Stimulated activated CD4-positive, alpha-beta T cell treated with anti-CD3 and anti-CD28 coated beads, Interleukin-4, amount 100 ng/mL, for 24 hours (primary cell): ENCODE data around the gene TAF1C.

Source experiments
- DNase-seq: peaks from one replicate; pipeline ENCODE4 v3.0.0-alpha.2; 2020

Gene TAF1C

DNA sequence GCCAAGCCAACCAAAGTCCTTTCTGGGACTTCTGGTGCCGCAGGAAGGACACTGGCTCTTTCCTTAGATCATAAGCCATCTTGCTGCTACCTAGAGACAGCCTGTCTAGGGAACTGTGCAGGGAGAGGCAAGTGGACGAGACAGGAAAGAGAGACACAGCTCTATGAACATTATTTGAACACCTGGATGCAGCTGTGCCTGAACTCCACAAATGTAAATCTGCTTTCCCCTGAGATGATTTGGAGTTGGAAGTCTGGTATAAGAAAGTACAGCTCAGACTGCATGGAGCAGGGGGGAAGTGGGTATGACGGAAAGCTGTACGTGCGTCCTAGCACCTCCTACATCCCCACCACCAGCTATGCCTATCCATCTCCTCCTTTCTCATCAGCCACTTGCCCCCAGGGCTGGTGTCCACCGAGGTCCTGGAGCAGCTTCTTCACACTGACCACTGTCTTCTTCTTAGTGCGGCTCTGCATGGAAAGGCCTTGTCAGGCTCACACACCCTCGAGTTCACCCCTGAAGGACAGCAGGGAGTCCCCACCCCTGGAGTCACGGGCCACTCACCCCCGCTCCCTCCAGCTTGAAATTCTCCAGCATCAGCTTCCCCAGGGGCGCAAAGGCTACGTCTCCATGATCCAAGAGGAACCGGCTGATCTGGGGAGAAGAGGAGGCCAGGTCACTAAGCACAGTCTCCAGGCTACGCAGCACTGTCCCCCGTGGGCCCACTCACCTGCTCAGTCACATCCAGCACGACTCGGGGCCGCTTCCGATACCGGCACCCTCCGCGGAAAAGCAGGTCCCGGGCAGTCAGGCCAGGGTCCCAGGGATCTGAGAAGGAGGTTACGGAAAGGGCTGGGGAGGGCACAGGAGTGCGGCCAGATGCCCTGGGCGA is 3.9 kb downstream of the TAF1C start:
- no peak for DNase-seq

- no peak for DNase-seq
Measured at GRCh38 chr16:84182104-84182503, 4.8 kb downstream of the TAF1C start.

- DNase-seq, result no peak
Measured at GRCh38 chr16:84181144-84181915, 5.5 kb downstream of the TAF1C start.

DNA sequence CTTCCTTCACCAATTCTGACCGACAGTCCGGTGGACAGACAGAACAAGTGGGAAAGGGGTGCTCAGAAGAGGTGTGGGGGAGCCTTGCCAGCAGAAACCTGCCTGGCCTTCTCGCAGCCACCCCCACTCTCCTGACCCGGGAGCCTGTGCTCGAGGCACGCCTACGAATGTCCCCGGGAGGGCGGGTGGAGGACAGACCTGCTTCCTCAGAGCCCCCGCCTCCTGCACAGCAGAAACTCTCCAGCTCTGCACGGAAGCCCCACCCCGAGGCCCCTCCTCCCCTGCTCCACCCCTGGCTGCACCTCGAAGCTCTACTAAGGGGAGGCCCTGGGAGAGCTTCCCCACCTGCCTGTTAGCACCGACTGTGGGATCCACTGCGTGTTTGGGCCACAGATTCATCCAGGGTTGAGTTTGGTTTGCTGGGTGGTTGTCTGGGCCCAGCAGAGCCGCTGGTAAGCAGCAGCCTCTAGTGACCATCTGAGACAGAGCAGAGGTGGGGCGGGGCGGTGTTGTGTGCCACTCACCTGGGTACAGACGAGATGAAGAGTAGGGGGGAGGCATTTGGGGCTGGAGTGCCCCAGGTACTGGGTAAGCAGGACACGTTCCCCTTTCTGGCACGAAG is 6.2 kb downstream of the TAF1C start:
- no peak for DNase-seq

DNA sequence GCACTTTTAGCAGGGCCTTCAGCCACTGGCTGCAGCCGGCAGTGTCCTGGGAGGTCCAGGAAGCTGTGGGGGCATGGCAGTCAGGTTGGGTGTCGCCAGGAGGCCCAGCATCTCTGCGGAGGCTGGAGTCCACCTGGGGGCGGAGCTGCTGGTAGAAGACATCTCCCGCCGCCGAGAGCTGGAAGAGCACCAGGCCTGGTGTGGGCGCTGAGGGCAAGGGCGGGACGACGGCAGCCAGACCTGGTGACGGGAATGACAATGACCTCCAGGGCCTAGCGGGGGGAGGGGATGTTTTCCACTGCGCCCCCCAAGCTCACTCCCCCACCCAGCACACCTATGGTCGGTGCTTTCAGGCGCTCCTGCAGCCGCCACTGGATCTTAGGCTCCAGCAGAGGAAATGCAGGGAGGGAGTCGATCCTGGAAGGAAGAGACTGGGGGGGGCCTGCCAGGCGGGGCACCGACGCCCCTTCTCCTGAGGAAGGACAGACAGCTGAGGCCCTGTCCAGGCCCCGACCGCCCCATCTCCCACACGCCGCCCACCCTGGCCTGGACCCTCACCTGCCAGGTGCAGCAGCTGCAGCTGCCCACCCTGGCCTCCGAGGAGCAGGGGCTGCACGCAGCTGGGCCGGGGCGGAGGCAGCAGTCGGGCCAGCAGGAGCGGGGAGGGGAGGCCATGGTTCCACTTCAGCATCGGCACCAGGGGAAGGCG is 7.1 kb downstream of the TAF1C start:
- DNase-seq, result no peak

DNA sequence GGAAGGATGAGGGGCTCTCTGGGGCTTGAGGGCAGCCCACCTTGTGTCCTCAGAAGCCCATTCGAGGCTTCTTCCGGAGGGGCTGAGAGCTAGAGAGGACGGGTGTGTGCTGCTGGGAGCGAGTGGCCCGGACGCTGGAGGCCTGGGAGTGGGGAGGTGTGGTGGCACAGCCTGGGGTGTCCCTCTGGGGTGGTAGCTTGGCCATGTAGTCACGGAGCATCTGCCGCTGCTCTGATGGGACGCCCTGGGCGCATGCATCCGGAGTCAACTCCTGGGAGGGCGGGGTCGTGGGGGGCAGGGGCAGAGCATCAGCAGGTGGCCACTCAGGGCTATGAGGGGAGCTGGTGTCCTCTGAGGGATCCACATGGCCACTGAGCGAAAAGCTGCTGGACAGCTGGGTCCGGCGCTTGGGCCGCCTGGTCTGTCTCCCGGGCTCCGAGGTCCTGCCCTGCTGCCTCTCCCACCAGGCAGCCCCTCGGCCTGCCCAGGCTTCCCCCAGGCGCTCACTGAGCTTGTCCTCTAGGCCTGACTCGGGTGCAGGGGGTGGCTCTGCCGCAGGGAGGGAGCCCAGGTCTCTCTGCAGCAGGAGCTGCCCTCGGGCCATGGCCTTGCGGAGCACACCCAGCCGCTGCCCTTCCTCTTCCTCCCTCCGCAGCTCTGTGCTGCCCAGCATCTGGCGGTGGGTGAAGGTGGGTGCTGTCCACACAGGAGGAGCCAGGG is 7.8 kb downstream of the TAF1C start:
- no peak for DNase-seq

DNA sequence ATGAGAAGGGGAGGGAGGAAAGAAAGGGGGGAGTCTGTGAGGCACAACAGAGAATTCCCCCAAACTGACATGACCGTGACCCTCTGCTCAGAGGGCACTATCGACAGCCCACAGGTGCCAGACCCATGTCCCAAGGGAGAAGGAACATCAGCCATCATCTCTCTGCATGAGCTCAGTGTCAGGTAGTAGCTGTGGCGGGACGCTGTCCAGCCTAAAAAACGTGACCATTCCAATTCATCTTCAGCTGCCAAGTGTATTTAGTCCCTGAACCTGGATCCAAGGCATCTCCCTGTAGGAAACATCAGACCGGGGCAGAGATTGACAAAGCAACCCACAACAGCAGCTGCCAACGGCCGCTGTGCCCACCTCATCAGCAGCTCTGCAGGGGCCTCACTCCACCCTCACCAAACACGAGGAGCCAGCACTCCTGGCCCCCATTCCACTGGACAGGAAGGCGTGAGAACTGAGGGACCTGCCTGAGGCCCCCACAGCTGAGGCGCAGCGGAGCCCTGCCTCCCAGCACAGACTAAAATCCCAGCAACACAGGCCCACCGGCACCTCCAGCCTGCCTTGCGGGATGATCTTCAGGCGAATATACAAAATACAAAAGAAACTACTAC is 8.6 kb downstream of the TAF1C start:
- DNase-seq, result no peak

DNA sequence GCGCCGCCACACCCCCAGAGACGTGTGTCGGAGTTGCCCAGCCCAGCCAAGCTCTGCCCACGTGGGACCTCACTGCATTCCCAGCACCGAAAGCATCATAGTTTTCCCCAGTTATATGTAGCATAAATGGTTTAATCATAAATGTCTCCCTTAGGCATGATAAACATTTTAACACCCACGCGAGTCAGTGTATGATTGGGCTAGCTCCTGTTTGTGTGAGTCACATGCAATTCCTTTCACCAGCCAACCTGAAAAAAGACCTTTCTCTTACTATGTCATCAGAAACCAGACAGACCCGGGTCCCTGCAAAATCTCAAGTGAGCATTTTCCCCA is 9.2 kb downstream of the TAF1C start:
- DNase-seq, result peak; percentile 31

- DNase-seq, result no peak
Measured at GRCh38 chr16:84176192-84177053, 10.4 kb downstream of the TAF1C start.

DNA sequence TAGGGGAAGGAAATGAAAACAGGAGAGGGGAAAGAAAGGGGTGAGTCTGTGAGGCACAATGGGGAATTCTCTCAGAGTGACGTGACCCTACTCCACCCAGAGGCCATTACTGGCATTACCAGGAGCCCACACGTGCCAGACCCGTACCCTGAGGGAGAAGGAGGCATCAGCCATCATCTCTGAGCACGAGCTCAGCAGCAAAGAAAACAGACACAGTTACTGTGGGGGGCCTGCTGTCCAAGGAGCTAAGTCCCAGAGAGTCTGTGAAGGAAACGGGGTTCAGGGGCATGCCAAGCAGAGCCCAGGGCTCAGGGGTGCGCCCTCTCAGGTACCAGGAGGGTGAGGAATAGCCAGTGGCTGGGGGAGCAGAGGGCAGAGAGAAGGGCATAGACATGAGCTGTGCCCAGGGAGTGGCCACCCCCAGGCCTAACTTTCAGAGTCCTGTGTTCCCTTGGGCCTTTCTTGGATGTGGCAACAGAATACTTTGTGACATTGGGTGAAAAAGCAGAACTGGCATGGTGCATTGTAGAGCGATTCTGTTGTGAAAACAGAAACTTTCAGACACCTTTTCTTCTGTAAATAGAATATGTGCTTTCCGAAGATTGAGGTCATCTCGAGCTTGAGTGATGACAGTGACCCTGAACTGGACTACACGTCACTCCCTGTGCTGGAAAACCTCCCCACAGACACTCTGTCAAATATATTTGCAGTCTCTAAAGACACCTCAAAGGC is 11.3 kb downstream of the TAF1C start:
- peak; percentile 57 for DNase-seq

GRCh38 chr16:84174396-84174795 is 12.5 kb downstream of the TAF1C start:
- DNase-seq, result no peak

- DNase-seq, result no peak
Measured at GRCh38 chr16:84169765-84170310, 17.0 kb downstream of the TAF1C start.

DNA sequence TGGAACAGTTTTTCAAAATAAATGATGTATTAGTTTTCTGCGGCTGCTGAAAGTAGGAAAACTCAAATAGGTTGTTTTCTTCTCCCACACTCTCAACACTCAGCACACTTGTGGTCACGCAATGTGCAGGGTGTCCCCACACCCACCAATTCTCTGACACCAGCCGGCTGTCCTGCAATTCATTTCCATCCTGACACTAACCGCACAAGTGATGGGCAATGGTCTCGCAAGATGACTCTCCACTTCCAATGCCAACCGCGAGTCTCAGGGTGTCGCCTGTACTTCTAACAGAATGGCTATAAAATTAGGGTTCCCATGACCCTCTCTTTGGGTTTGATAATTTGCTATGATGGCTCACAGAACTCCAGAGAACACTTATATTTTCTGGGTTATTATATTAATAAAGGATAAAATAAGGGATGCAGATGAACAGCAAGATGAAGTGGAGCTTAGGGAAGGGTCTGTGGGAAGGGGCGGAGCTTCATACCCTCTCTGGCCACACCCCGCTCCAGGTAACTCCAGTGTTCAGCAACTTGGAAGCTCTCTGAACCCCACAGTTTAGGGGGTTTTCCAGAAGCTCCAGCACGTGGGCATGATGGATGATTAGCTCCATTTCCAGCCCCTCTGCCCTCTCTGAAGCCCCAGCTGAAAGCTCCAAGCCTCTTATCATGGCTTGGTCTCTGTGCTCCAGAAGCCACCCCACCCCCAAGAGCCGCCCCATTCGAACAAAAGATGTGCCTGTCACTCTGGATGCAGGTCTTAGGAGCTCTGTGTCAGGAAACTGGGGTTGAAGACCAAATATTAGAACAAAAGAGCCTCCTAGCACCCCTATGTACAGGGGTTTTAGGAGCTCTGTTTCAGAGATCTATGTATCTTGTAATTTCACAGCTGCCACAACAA is 19.8 kb downstream of the TAF1C start:
- DNase-seq, result peak; percentile 47

DNA sequence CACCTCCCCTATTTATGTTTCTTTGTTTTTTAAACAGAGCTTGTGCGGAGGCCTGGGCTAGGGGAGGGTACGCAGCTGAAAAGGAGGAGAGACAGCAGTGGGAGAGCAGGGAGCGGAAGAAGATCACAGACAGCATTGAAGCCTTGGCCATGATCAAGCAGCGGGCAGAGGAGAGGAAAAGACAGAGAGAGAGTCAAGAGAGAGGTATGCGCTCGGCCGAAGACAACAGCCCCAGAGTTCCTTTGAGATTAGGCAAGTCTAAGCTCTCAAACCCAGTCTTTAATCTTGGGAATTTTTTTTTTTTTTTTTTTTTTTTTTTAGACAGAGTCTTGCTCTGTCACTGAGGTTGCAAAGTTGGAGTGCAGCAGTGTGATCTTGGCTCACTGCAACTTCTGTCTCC is 21.1 kb downstream of the TAF1C start:
- DNase-seq, result no peak

- no peak for DNase-seq
Measured at GRCh38 chr16:84161801-84162200, 25.1 kb downstream of the TAF1C start.

GRCh38 chr16:84161037-84161436 is 25.8 kb downstream of the TAF1C start:
- no peak for DNase-seq

- no peak for DNase-seq
Measured at GRCh38 chr16:84159800-84160199, 27.1 kb downstream of the TAF1C start.

GRCh38 chr16:84159007-84159406 is 27.9 kb downstream of the TAF1C start:
- DNase-seq, result no peak

DNA sequence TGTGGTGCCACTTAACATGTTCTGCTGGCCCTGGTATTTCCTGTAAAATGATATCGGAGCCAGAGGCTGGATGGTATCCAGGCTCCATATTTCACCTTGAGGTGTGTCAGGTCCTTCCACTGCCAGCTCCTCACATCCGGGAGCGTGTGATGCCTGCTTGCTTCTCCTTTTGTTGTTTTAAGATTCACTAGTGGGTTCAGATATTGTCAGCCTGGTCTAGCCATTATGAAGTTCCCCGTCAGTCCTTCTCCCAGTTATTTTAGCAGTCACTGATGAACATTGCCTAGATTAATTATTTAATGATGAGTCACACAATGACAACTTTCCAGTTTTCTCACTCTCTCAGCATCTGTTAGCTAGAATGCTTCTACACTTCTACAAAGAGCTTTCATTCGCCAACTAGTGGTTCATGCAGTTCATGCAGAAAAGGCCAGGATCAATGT is 30.5 kb downstream of the TAF1C start:
- no peak for DNase-seq
